ENCODE measurements around the gene PDE11A.

The PDE11A gene

DNA sequence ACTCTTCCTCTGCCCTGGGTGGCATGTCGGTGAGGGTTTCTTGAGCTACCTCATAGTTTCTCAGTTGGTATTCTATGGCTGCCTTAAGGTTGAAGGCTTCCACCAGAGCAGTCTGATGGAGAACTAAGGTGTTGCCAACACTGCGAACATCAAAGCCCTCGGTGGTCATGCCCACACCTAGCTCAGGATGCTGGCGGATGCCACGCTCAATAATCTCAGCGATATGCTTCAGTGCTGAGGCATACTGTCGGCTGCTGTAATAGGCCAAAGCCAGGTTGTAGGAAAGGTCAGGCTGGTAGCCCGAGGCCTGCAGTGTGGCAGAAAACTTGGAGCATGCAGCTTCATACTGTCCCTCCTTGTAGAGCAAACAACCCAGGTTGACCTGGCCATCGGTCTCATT lies 454.7 kb downstream of the PDE11A start:
- DNase-seq, result no peak

- DNase-seq, result no peak
Measured at GRCh38 chr2:177616731-177617130, 455.8 kb downstream of the PDE11A start.

DNA sequence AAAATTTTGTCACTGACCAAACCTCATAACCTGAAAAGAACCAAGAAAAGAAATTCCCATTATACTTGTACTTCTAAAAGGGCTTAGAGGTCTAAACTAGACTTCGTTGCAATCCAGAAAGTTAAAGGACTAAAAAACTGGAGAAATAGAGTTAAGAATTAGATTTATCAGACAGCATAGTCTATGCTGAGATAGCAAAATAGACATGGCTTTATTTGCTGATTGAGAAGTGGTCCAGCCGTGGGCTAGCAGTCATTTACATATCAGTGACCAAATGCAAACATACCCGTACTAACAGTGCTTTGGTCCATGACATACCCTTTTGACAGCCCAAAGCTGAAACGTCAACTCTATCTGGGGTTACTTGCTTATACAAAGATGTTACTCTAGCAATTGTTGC lies 456.5 kb downstream of the PDE11A start:
- DNase-seq, result no peak

DNA sequence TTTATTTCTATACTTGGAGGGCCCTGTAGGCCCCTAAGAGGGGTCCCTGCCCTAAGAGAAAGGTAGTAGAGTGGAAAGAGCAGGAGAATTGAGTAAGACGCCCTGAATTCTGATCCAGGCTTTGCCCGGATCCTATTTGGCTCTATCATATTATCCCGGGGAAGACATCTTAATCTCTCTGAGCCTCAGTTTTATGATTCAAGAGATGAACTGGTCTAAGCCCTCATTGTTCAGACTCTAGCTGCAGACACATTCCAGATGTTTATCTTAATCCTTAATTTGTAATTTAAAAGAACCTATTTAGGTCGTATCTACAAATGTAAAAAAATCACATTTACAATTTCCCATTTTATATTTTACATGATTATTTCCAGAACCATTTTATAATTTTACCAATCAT lies 459.9 kb downstream of the PDE11A start:
- no peak for DNase-seq

DNA sequence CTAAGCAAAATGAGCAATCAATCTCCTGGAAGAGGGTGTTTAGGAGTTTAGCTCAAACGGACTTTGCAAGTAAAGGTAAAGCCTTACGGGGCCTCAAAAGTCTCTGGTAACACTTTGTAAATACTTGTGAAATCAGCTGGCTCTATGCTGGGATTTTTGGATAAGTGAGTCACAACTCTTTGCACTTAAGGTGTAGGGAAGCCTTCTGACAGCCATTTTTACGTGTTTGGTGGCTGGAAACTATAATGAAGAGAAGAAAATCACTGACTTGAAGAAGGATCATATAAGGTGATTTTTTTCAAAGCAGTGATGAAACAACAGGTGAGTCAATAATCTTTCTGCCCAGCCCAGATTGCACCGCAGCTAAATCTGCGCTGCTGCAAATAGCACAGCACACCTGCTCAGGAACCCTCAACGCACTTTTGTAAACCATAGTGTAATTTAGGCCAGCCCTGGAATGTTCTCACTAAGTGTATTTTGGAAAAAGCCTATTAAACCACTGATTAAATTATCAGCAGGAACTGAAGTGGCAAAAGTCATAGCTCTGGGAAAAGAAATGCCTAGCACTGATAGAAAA lies 461.2 kb downstream of the PDE11A start:
- DNase-seq, result peak; percentile 53

GRCh38 chr2:177610813-177611212 lies 461.8 kb downstream of the PDE11A start:
- no peak for DNase-seq

DNA sequence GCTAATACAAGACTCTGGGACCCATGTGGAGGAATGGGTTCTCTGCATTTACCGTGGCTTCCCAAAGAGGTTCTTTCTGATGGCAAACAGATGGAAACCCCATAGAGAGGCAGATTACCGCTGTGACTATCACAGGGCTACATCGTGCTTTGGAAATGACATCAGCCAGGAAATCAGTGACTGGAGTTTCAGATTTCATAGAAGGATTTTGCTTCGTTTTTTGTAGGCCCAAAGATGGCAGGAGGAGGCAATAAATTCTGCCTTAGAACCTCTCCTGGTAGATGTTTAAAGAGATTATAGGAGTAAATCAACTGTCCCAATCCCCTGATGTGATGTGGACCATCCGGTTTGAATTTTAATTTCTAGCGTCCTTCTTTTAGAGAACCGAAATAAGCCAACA lies 465.9 kb downstream of the PDE11A start:
- DNase-seq, result peak; percentile 30

GRCh38 chr2:177604271-177605065 lies 468.1 kb downstream of the PDE11A start:
- peak; percentile 48 for DNase-seq

DNA sequence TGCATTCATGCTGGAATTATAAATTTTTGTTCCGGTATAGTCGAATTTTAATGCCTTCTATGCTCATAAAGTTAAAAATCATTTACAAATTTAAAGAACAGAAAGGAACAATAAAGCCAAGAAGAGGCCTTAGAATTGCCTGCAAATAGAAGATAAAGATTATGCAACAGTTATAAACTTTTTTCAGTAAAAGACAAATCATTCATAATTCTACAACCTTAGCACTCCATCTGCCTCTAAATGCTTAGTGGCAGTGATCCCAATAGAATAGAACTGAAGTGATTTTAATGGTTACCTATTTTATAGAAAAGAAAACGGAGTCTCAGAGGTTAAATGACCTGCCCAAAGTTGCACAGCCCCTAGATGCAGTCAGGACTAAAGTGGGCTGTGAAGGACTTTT lies 468.8 kb downstream of the PDE11A start:
- DNase-seq, result no peak

DNA sequence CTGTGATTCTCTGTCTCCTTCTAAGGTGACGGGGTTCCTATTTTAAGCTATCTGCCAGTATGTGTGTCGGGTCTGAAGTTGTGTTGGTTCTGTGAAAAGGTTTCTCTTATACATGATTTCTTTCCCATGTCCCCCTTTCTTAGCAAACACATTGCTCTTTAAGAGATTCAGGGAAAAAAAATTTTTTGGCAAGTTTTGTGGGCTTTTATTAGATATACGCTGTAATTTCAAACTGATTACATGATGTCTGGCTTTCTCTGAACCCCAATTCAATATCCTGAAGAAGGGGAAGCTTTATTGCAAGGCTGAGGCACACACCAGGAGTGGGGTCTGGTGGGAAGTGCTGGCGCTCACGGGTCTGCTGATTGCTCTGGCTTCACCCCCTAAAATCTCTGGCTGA lies 469.4 kb downstream of the PDE11A start:
- DNase-seq, result no peak

DNA sequence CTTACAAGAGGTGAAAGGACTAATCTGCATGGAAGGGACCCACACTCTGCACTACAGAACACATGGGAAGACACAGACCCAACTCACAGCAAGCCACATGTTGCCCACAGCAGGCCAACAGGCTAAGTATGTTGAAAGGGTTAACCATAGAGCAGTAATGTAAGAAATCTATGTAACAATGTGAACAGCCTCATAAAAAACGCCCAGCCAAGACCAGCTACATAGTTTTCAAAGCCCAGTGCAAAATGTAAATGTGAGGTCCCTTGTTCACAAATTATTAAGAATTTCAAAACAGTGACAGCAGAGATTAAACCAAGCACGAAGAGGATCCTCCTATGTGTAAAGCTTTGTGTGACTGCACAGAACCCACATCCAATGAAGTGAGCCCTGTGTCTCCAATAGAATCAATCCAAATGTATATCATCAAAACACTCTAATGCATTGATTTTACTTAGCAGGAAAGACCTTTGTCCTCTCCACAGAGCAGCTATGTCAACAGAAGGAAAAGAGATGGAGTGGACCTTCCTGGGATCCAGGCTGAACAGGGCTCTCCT lies 469.9 kb downstream of the PDE11A start:
- peak; percentile 15 for DNase-seq

DNA sequence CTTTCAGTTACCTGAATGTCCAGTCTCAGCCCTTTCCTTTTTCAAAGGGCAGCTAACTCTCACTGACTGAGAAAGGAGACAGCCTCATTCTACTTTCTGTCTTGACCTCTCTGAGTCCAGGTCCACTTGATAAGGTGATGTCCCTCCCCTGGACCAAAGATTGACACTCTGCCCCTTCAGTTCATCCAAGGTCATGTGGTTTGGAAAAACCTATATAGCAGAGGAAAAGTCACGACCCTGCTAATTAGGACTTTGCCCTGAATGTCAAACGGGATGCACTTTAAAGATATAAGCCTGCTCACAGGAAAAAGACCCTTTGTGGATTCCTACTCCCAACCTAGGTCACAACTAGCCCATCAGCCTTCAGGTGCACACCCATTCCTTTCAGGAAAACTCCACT lies 471.7 kb downstream of the PDE11A start:
- no peak for DNase-seq

DNA sequence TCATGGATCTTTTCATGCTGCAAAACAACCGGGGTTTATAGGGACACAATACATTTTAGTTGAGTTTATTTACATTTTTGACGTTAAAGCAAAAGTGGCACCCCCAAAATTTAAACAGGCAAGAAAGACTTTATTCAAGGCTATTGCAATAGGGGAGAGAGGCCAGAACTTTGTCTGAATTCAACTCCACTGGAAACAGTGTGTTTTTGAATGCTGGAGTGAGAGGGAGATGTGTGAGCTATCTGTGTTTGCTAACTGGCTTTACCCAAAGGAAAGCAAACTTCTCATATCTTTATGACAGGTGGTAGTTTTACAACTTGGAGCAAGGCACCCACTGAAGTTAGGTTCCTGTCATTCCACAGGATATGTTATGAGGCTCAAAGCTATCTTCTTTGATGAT lies 472.6 kb downstream of the PDE11A start:
- no peak for DNase-seq

DNA sequence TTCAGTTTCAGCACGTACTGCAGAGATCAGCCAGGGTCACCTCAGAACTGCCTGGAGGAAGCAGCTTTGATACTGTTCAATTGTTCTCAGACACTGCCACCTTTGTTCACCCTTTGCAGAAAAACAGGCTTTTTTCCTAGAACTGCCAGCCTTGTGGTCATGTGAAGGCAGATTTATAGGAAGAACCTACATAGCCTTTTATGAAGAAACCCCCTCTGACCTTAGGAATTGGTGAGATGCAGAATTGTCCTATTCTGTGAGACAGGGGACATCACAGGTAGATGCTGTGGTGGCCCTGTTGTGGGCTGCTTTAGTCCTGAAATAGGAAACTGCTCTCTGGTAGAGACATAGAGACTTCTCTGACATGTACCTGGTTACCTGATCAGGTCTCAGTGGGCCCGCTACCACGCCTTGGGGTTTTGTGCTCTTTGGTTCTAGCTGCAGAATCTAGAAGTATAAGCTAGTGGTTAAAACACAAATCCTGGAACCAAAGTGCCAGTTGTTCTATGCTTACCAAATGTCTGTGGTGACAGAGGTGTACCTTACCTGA lies 473.4 kb downstream of the PDE11A start:
- no peak for DNase-seq

- DNase-seq, result no peak
Measured at GRCh38 chr2:177598326-177599138, 474.0 kb downstream of the PDE11A start.

- DNase-seq, result no peak
Measured at GRCh38 chr2:177597759-177598158, 474.8 kb downstream of the PDE11A start.

- no peak for DNase-seq
Measured at GRCh38 chr2:177596866-177597265, 475.7 kb downstream of the PDE11A start.

DNA sequence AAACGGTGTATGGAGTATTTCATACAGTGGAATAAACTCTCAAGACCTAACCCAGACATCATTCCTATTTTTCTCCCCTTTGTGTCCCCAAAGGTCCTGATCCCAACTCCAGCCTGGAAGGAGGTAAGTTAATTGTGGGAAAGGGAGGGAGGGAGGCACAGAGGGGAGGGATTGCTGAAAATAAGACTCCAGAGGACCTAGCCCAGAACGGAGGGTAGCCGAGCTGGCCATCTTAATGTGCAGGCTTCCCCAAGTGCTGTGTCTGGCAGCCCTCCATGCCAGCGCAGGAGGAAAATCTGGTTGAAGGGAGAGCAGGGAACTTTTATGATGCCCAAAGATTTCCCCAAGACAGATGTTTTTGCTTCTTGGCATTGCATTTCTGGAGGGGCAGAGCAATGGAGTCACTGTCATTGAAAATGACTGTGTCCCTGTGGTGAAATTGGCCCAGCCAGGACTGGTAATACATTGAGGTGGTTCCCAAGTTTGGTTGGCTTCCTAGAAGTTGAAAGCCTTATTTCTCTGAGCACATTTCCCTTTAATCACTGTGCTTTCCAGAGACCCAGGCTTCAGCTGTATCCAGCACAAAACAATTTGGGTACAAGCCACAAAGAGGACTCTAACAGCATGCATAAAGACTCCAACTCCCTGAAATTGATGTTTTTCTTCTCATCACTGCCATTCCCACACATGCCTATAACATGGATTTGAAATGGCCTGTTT lies 477.3 kb downstream of the PDE11A start:
- no peak for DNase-seq

DNA sequence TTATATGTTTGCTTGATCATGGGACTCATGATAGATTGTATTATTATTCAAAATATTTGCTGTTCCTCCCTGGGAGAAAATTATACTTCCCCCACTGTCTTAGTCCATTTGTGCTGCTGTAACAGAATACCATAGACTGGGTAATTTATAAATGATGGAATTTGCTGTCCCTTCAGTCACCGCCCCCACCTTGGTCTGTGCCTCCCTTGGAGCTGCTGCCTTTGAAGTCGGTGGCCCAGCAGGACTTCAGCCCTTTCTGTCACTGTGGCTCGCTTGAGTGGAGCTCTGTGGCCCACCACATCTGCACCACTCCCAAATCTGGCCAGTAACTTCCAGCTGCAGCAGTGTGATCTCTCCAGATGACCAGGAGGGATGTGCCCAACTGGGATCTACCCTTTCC lies 479.2 kb downstream of the PDE11A start:
- DNase-seq, result no peak

- DNase-seq, result no peak
Measured at GRCh38 chr2:177592945-177593344, 479.6 kb downstream of the PDE11A start.

GRCh38 chr2:177592397-177592796 lies 480.2 kb downstream of the PDE11A start:
- no peak for DNase-seq

GRCh38 chr2:177589186-177589585 lies 483.4 kb downstream of the PDE11A start:
- no peak for DNase-seq

- DNase-seq, result no peak
Measured at GRCh38 chr2:177588671-177589070, 483.9 kb downstream of the PDE11A start.
